HepG2 (cell line): Measurements from ENCODE around the gene PC. TPM values are rescaled to one million over a fixed set of nuclear protein-coding genes. Genes with fewer than 3 reads are reported as not detected.
A peak's percentile ranks its signal among the peaks of the same experiment; 100 is the strongest.

ENCODE experiments used
- ATRX ChIP-seq: sonication (generic); formaldehyde crosslinking; IDR thresholded peaks from 2 replicates; pipeline ENCODE4 v1.4.0; 2020; ENCODE audit warnings: missing genetic modification reagents, borderline replicate concordance
- EP300 ChIP-seq, 3 experiments: sonication (generic) in 1 of 3; formaldehyde crosslinking in 1 of 3; IDR thresholded peaks; 2 replicates each; pipeline versions ENCODE4 v1.5.1 to v1.6.1; 2011 to 2020; ENCODE audit warnings: low read depth in 2 of 3, low read length in 2 of 3, borderline replicate concordance in 1 of 3, improper control_type of control experiment in 1 of 3, mild to moderate bottlenecking in 1 of 3, missing genetic modification reagents in 1 of 3, moderate library complexity in 1 of 3
- HDAC1 ChIP-seq: sonication (generic); formaldehyde crosslinking; IDR thresholded peaks from 2 replicates; pipeline ENCODE4 v1.5.1; 2020; ENCODE audit warnings: mild to moderate bottlenecking, missing genetic modification reagents
- HIC2 ChIP-seq: sonication (generic); formaldehyde crosslinking; IDR thresholded peaks from 2 replicates; pipeline ENCODE4 v1.9.0; 2022; ENCODE audit warnings: low read depth, missing genetic modification reagents
- HNRNPLL ChIP-seq: fragments of 200-400 bp; formaldehyde crosslinking; IDR thresholded peaks from 2 replicates; pipeline ENCODE4 v1.6.1; 2017; ENCODE audit warnings: mild to moderate bottlenecking, low read depth, low read length; ENCODE audit not compliant: poor library complexity, severe bottlenecking
- LCORL ChIP-seq, 2 experiments: fragments of 450-650 bp in 1 of 2; sonication (generic) in 1 of 2; formaldehyde crosslinking in 1 of 2; IDR thresholded peaks; 2 replicates each; pipeline versions ENCODE4 v1.5.0 to v1.6.1; 2017 to 2020; ENCODE audit warnings: antibody characterized with exemption in 1 of 2, missing genetic modification reagents in 1 of 2
- MYC ChIP-seq: sonication (generic); formaldehyde crosslinking; IDR thresholded peaks from 2 replicates; pipeline ENCODE4 v1.9.0; 2021; ENCODE audit warnings: missing genetic modification reagents, borderline replicate concordance
- NCOR1 ChIP-seq: fragments of 200-600 bp; sonication (generic); IDR thresholded peaks from 2 replicates; pipeline ENCODE4 v1.7.0; 2017; ENCODE audit warnings: antibody characterized with exemption, low read length, borderline replicate concordance
- NR2F6 ChIP-seq, 2 experiments: IDR thresholded peaks; 2 replicates each; pipeline ENCODE4 v1.6.1; 2016; ENCODE audit warnings: antibody characterized with exemption in 1 of 2, mild to moderate bottlenecking in 1 of 2
- PHF21A ChIP-seq: sonication (generic); formaldehyde crosslinking; IDR thresholded peaks from 2 replicates; pipeline ENCODE4 v1.5.0; 2020; ENCODE audit warnings: mild to moderate bottlenecking, missing genetic modification reagents
- SALL1 ChIP-seq: sonication (generic); formaldehyde crosslinking; IDR thresholded peaks from 2 replicates; pipeline ENCODE4 v1.8.0; 2022; ENCODE audit warnings: mild to moderate bottlenecking, missing genetic modification reagents
- SAP130 ChIP-seq: IDR thresholded peaks from 2 replicates; pipeline ENCODE4 v1.6.1; 2016; ENCODE audit warnings: low read depth
- SNAPC2 ChIP-seq: sonication (generic); formaldehyde crosslinking; IDR thresholded peaks from 2 replicates; pipeline ENCODE4 v1.8.1; 2022; ENCODE audit warnings: mild to moderate bottlenecking, missing genetic modification reagents
- ZFP36L1 ChIP-seq: sonication (generic); formaldehyde crosslinking; IDR thresholded peaks from 2 replicates; pipeline ENCODE4 v1.8.0; 2022; ENCODE audit warnings: mild to moderate bottlenecking, missing genetic modification reagents, moderate library complexity
- ZFP36L2 ChIP-seq: sonication (generic); formaldehyde crosslinking; IDR thresholded peaks from 2 replicates; pipeline ENCODE4 v1.4.0; 2020; ENCODE audit warnings: missing genetic modification reagents
- ZFX ChIP-seq: sonication (generic); formaldehyde crosslinking; IDR thresholded peaks from 2 replicates; pipeline ENCODE4 v1.4.0; 2020; ENCODE audit warnings: mild to moderate bottlenecking, low read depth, missing genetic modification reagents, moderate library complexity
- ZNF296 ChIP-seq: sonication (generic); formaldehyde crosslinking; conservative IDR thresholded peaks from 2 replicates; pipeline ENCODE4 v1.5.0; 2020; ENCODE audit warnings: mild to moderate bottlenecking, missing genetic modification reagents
- ZNF512B ChIP-seq: sonication (generic); formaldehyde crosslinking; IDR thresholded peaks from 2 replicates; pipeline ENCODE4 v1.5.1; 2020; ENCODE audit warnings: missing genetic modification reagents, mild to moderate bottlenecking, borderline replicate concordance
- ZNF570 ChIP-seq: sonication (generic); formaldehyde crosslinking; IDR thresholded peaks from 2 replicates; pipeline ENCODE4 v1.4.0; 2020; ENCODE audit warnings: mild to moderate bottlenecking, missing genetic modification reagents, borderline replicate concordance
- ZNF574 ChIP-seq: sonication (generic); formaldehyde crosslinking; IDR thresholded peaks from 2 replicates; pipeline ENCODE4 v1.4.0; 2020; ENCODE audit warnings: missing genetic modification reagents
- polyA plus RNA-seq, 8 experiments: library from polyadenylated mRNA; depleted of rRNA in 3 of 8; stranded (reverse) in 7 of 8; unstranded in 1 of 8; fragments of >200 nt; fragmentation: Illumina TruSeq in 4 of 8; extraction: Trizol in 4 of 8; gene quantifications; 2 replicates each; pipeline versions ENCODE4 v1.2.1 to v1.2.3, GENCODE V29; 2011 to 2016; ENCODE audit warnings: low read depth in 4 of 8, missing spikeins in 1 of 8, mixed read lengths in 1 of 8; ENCODE audit not compliant: insufficient read depth in 1 of 8
- total RNA-seq, 5 experiments: library from RNA; depleted of rRNA; stranded (reverse); fragments of >200 nt; fragmentation: Illumina TruSeq; extraction: Trizol; gene quantifications; 2 replicates each; pipeline ENCODE4 v1.2.3, GENCODE V29; 2016; ENCODE audit warnings: low read depth in 1 of 5

PC gene
- total and polyA plus RNA-seq, 2 of the 13 experiments (the other 11 are each of a cell fraction or from before 2014, with no cell fraction given), result 29.0 to 39.0 TPM

DNA sequence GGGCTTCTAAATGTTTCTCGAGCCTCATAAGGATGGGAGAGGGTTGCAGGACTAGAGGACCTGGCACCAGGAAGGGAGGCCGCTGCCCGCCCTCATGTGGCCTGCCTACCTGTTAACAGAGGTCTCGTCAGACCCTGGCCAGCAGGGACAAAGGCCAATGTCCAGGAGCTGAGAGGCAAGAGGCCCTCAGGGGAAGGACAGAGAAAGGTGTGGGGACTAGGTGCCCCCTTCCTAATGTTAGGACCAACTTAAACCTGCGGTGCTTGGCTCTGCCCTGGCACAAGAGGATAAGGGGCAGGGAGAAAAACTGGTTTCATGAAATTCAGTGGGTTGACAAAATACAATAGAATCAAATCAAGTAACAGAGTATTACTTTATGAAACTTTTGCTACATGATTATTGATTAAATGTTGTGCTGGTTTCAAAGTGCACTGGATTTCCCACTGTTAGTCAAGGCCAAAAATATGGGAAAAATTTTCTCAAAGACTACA, 44.8 kb upstream of the PC start (continued):
- 0 out of 2 replicates have a peak, but pooled peaks have one; percentile 34 for TF ChIP-seq ZFP36L1 (CRISPR knock-in tag)
- no peak for TF ChIP-seq LCORL (IDR thresholded peaks at IDR 0.05)
- peak; percentile 51; the same call in 1 of the 2 replicates for TF ChIP-seq LCORL (CRISPR knock-in tag; IDR thresholded peaks at IDR 0.05)
- TF ChIP-seq HDAC1 (CRISPR knock-in tag), result peak; percentile 22; the same call in 1 of the 2 replicates
- peak; percentile 87; the same call in 1 of the 2 replicates for TF ChIP-seq ZNF512B (CRISPR knock-in tag)
- TF ChIP-seq ZNF570, result no peak
- TF ChIP-seq ATRX (CRISPR knock-in tag), result no peak
- 0 out of 4 replicates have a peak, but pooled peaks of 1 of the 2 experiments have one; percentile 21 for TF ChIP-seq EP300 (IDR thresholded peaks at IDR 0.05; ENCODE audit: low read depth in 2 of 2, low read length in 2 of 2)
- no peak for TF ChIP-seq EP300 (CRISPR knock-in tag; IDR thresholded peaks at IDR 0.05; ENCODE audit: borderline replicate concordance)
- peak; percentile 51; the same call in 1 of the 2 replicates for TF ChIP-seq ZFX
- TF ChIP-seq NCOR1, result peak; percentile 79; the same call in 1 of the 2 replicates
- TF ChIP-seq MYC, result peak; percentile 34; the same call in 1 of the 2 replicates
- TF ChIP-seq HNRNPLL, result no peak
- no peak for TF ChIP-seq ZFP36L2 (CRISPR knock-in tag)
- no peak for TF ChIP-seq SNAPC2 (CRISPR knock-in tag)
- TF ChIP-seq PHF21A (CRISPR knock-in tag), result peak; percentile 36; the same call in 1 of the 2 replicates
- TF ChIP-seq SAP130 (CRISPR knock-in tag), result peak; percentile 28; the same call in 1 of the 2 replicates
- 0 out of 2 replicates have a peak, but pooled peaks have one; percentile 52 for TF ChIP-seq ZNF296 (CRISPR knock-in tag)
- no peak for TF ChIP-seq NR2F6 (IDR thresholded peaks at IDR 0.05)
- TF ChIP-seq NR2F6 (CRISPR knock-in tag; IDR thresholded peaks at IDR 0.05), result peak; percentile 11; the same call in 1 of the 2 replicates
- TF ChIP-seq HIC2 (CRISPR knock-in tag), result 0 out of 2 replicates have a peak, but pooled peaks have one; percentile 42
- peak; percentile 88 for TF ChIP-seq SALL1 (CRISPR knock-in tag)
- 0 out of 2 replicates have a peak, but pooled peaks have one; percentile 16 for TF ChIP-seq ZNF574 (CRISPR knock-in tag)
